Breast epithelium (tissue), 4 donors: ENCODE results near the gene GALNT2. TPM values are rescaled to one million over a fixed set of nuclear protein-coding genes. Genes with fewer than 3 reads are reported as not detected.

ENCODE experiments used
- DNase-seq, 2 donors: peaks; one replicate each; pipeline ENCODE4 v3.0.0-alpha.2; 2019; ENCODE audit warnings: low spot score in 2 of 2
- H3K27ac ChIP-seq, 2 donors: fragments of 200-600 bp; sonication (generic) in 1 of 2; one replicate each; pipeline ENCODE4 v1.5.1; 2016 to 2019; ENCODE audit warnings: mild to moderate bottlenecking in 1 of 2
- H3K27me3 ChIP-seq, 2 donors: fragments of 200-600 bp; sonication (generic) in 1 of 2; one replicate each; pipeline versions ENCODE4 v1.5.1 to v1.6.0; 2017 to 2019; ENCODE audit warnings: control low read depth in 1 of 2, mild to moderate bottlenecking in 1 of 2
- H3K36me3 ChIP-seq: fragments of 200-600 bp; one replicate; pipeline ENCODE4 v1.5.1; 2019
- H3K4me1 ChIP-seq, 2 donors: fragments of 200-600 bp; sonication (generic); one replicate each; pipeline ENCODE4 v1.5.1; 2016 to 2019; ENCODE audit warnings: control low read depth in 1 of 2
- H3K4me3 ChIP-seq, 3 donors: fragments of 200-600 bp; sonication (generic); 1 replicate in 2 of 3; 2 replicates in 1 of 3; pipeline ENCODE4 v1.5.1; 2016 to 2019; ENCODE audit warnings: mild to moderate bottlenecking in 3 of 3, moderate library complexity in 2 of 3
- H3K9me3 ChIP-seq, 2 donors: fragments of 200-600 bp; sonication (generic) in 1 of 2; one replicate each; pipeline ENCODE4 v1.5.1; 2016 to 2019; ENCODE audit warnings: control low read depth in 1 of 2
- POLR2A ChIP-seq: fragments of 450-650 bp; IDR thresholded peaks from one replicate; pipeline ENCODE4 v1.6.1; 2016; ENCODE audit warnings: antibody characterized with exemption, mild to moderate bottlenecking, moderate library complexity
- POLR2AphosphoS5 ChIP-seq, 3 donors: sonication (generic); formaldehyde crosslinking; IDR thresholded peaks; one replicate each; pipeline ENCODE4 v1.6.1; 2017; ENCODE audit warnings: antibody characterized with exemption in 3 of 3
- intact Hi-C: fragments of 100-400 bp; cut with DNase I; formaldehyde crosslinking; loops from one replicate; pipeline ENCODE4 v1.15.1; 2023; ENCODE audit warnings: low total_unique reads
- total RNA-seq, 3 donors: library from RNA; depleted of rRNA; stranded (reverse); fragments of >200 nt; gene quantifications; one replicate each; pipeline ENCODE4 v1.1.0, GENCODE V29; 2016
- TF ChIP-seq, protein P1 (sequence below), 3 donors: fragments of 450-650 bp; IDR thresholded peaks; one replicate each; pipeline ENCODE4 v1.5.1; 2016 to 2017; ENCODE audit warnings: antibody characterized with exemption in 3 of 3, mild to moderate bottlenecking in 3 of 3, moderate library complexity in 3 of 3

GALNT2 gene
- total RNA-seq, 3 donors from 2014 or later: 27.4 to 53.0 (median 42.6) TPM

DNA sequence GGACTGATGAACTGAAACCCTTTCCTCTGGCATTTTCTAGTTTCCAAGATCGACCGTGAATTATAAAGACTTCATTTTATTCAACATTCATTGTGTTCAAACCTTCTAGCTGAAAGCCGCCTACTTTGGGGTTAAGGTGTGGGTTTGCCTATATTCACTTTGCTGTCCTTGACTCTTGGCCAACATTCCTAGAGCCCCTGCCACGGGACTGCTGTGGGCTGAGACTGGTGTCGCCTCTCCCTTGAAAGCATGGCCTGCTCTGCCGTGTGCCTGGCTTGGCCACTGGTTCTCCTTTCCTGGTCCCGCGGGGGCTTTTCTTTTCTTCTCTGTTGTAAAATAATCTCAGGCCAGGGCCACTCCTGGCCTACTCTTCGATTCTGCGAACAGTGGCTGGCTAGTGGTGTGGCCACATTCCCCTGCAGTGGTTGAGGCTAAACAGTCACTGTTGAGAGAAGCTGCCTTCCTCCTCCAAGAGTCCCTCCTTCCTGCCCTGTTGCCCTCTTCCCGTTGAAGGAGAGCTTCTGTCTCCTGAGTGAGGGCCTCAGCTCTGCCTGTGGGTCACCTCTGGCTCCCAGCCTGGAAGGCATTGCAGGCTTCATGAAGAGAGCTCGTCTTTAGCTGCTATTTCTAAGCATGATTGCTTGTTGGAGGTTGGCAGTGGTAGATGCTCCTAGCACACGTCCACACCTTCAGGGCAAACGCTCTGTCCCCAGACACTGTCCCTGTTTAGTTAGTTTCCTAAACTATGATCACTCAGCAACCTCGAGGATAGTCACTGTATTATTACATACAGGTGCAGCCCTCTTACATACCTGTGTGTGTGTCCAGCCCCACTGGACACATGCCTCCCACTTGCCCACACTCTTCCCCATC, 80.5 kb downstream of the GALNT2 start:
- peaks cover 0 to 23% of the 10 kb centered on the region in 2 donors for H3K4me1 ChIP-seq
- intact Hi-C loops: no loop called here
- DNase-seq: no peak
- TF ChIP-seq, protein P1, sequence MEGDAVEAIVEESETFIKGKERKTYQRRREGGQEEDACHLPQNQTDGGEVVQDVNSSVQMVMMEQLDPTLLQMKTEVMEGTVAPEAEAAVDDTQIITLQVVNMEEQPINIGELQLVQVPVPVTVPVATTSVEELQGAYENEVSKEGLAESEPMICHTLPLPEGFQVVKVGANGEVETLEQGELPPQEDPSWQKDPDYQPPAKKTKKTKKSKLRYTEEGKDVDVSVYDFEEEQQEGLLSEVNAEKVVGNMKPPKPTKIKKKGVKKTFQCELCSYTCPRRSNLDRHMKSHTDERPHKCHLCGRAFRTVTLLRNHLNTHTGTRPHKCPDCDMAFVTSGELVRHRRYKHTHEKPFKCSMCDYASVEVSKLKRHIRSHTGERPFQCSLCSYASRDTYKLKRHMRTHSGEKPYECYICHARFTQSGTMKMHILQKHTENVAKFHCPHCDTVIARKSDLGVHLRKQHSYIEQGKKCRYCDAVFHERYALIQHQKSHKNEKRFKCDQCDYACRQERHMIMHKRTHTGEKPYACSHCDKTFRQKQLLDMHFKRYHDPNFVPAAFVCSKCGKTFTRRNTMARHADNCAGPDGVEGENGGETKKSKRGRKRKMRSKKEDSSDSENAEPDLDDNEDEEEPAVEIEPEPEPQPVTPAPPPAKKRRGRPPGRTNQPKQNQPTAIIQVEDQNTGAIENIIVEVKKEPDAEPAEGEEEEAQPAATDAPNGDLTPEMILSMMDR (IDR thresholded peaks at IDR 0.05): no peak
- TF ChIP-seq POLR2A (no peak), POLR2AphosphoS5 (IDR thresholded peaks at IDR 0.05) (no peak)
- H3K4me3 ChIP-seq: no peak overlapping the region
- H3K36me3 ChIP-seq: no peaks in the 10 kb centered on the region
- H3K9me3 ChIP-seq: no peaks in the 10 kb centered on the region
- no peaks in the 10 kb centered on the region for H3K27me3 ChIP-seq
- H3K27ac ChIP-seq: peak overlapping the region; percentile 14 to 40

DNA sequence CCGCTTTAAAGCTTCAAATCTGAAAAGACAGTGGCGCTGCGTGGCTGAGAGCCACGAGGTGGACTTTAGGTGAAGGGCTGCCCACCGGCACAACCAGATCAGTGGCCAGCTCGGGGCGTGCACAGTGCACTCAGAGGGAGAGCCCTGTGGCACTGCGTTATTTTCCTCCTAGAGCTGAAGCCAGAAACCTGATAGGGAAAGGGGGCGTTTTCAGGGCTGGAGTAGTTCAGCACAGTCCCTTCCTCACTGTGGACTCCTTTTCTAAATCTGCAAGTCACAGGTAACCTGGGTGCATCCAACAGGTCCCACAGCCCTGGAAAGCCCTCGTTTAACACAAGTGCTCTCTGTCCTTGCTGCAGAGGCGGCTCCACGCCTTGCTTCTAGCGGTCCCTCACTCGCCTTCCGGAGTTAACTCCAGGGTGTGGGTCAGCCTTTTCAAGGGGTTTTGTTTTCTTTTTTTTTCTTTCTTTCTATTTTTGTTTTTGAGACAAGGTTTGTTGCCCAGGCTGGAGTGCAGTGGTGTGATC, 81.2 kb downstream of the GALNT2 start:
- intact Hi-C loops: no loop called here
- Histone ChIP-seq H3K27ac (peak overlapping the region; percentile 14 to 40), H3K27me3 (no peaks in the 10 kb centered on the region), H3K9me3 (no peaks in the 10 kb centered on the region), H3K4me1 (peaks cover 0 to 21% of the 10 kb centered on the region in 2 donors), H3K36me3 (no peaks in the 10 kb centered on the region), H3K4me3 (no peak overlapping the region)
- TF ChIP-seq POLR2AphosphoS5 (IDR thresholded peaks at IDR 0.05) (no peak), POLR2A (no peak)
- TF ChIP-seq, protein P1 (IDR thresholded peaks at IDR 0.05): no peak
- DNase-seq: no peak

DNA sequence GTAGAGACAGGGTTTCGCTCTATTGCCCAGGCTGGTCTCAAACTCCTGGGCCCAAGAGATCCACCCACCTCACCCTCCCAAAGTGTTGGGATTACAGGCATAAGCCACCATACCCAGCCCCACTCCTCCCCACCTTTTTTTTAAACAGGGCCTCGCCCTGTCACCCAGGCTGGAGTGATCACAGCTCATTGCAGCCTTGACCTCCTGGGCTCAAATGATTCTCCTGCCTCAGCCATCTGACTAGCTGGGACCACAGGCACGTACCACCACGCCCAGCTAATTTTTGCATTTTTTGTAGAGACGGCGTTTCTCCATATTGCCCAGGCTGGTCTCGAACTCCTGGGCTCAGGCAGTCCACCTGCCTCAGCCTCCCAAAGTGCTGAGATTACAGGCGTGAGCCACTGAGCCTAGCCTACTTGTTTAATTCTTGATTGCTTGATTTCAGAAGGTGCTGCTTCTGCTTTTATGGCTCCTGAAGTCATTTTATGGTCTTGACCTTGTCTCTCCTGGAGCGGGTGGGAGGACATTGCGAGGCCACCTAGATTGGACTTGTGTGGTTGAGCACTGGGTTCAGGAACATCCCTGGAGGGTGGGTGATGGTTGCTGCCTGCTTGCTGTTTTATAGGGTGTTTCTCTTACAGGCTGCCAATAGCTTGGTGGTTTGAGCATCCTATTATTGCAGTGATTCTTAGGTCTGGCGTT, 81.9 kb downstream of the GALNT2 start:
- Histone ChIP-seq H3K4me1 (peaks cover 0 to 21% of the 10 kb centered on the region in 2 donors), H3K27ac (no peak overlapping the region), H3K4me3 (no peak overlapping the region), H3K9me3 (no peaks in the 10 kb centered on the region), H3K27me3 (no peaks in the 10 kb centered on the region), H3K36me3 (no peaks in the 10 kb centered on the region)
- TF ChIP-seq POLR2AphosphoS5 (IDR thresholded peaks at IDR 0.05) (no peak), POLR2A (no peak)
- TF ChIP-seq, protein P1 (IDR thresholded peaks at IDR 0.05): no peak
- intact Hi-C loops: no loop called here
- no peak for DNase-seq

DNA sequence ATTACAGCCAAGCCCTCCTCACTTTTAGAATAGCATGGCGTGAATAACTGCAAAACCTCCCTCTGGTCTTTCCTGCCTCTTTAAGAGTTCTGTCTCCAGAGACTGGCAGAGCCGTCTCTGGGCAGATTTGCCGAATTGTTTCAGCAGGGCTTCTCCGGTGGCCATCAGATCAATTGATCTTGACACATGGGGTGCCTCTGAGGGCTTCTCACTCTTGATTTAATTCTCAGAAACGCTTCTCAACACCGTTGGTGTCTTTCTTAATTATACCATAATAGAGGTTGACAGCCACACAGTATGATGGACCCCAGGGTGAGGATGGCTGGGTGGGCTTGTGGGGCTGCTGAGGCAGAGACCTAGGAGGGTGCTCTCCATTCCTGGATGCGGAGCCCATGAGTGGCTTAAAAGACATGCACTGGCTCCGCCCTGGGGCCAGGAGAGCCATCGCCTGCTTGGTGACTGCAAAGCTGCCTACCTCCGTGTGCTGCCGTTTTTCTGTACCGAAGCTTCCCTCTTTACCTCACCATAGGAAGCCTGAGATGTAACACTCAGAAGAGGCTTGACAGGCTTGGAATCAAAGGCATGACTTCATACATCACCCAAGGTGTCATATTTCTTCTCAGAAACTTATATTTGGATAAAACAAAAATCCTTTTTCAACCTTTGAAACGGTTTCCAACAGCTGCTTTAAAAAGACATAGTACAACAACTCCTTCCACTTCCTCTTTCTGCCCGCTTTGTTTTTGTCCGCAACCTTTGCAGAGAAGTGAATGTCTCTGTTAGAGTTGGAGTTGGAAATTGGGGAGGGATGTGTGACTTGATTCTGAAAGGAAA, 82.9 kb downstream of the GALNT2 start:
- TF ChIP-seq, protein P1 (IDR thresholded peaks at IDR 0.05): no peak
- TF ChIP-seq POLR2A: no peak
- TF ChIP-seq POLR2AphosphoS5 (IDR thresholded peaks at IDR 0.05): no peak
- Histone ChIP-seq H3K4me3 (no peak overlapping the region), H3K27me3 (no peaks in the 10 kb centered on the region), H3K9me3 (no peaks in the 10 kb centered on the region), H3K36me3 (no peaks in the 10 kb centered on the region), H3K27ac (peak overlapping the region in 1 of 2 donors; percentile 8), H3K4me1 (peaks cover 0 to 21% of the 10 kb centered on the region in 2 donors)
- no peak for DNase-seq
- intact Hi-C loops: no loop called here
